Mucosa of rectum (tissue), 2 donors: Measurements from ENCODE around the gene ARL4A.

Experiments used
- H3K27ac ChIP-seq, 2 donors: one replicate each; pipeline ENCODE4 v1.7.0; 2013; ENCODE audit warnings: inconsistent platforms in 2 of 2, low read depth in 2 of 2, low read length in 2 of 2
- H3K27me3 ChIP-seq, 2 donors: one replicate each; pipeline ENCODE4 v1.7.0; 2013; ENCODE audit warnings: low read length in 2 of 2; ENCODE audit not compliant: control insufficient read depth in 2 of 2, insufficient read depth in 2 of 2
- H3K36me3 ChIP-seq, 2 donors: one replicate each; pipeline ENCODE4 v1.7.0; 2013; ENCODE audit warnings: low read length in 2 of 2; ENCODE audit not compliant: control insufficient read depth in 2 of 2, insufficient read depth in 2 of 2
- H3K4me1 ChIP-seq, 2 donors: one replicate each; pipeline ENCODE4 v1.7.0; 2013; ENCODE audit warnings: low read length in 2 of 2, mild to moderate bottlenecking in 1 of 2; ENCODE audit not compliant: control insufficient read depth in 2 of 2, insufficient read depth in 2 of 2
- H3K4me3 ChIP-seq, 2 donors: one replicate each; pipeline ENCODE4 v1.7.0; 2013; ENCODE audit warnings: low read length in 2 of 2
- H3K9ac ChIP-seq, 2 donors: one replicate each; pipeline ENCODE4 v1.7.0; 2013; ENCODE audit warnings: low read length in 2 of 2, low read depth in 1 of 2, mild to moderate bottlenecking in 1 of 2
- H3K9me3 ChIP-seq, 2 donors: one replicate each; pipeline ENCODE4 v1.7.0; 2013; ENCODE audit warnings: low read length in 2 of 2; ENCODE audit not compliant: control insufficient read depth in 2 of 2
- donor health status: healthy.
- donor health status: Normal muscosa, but diverticular disease.

Gene ARL4A

DNA sequence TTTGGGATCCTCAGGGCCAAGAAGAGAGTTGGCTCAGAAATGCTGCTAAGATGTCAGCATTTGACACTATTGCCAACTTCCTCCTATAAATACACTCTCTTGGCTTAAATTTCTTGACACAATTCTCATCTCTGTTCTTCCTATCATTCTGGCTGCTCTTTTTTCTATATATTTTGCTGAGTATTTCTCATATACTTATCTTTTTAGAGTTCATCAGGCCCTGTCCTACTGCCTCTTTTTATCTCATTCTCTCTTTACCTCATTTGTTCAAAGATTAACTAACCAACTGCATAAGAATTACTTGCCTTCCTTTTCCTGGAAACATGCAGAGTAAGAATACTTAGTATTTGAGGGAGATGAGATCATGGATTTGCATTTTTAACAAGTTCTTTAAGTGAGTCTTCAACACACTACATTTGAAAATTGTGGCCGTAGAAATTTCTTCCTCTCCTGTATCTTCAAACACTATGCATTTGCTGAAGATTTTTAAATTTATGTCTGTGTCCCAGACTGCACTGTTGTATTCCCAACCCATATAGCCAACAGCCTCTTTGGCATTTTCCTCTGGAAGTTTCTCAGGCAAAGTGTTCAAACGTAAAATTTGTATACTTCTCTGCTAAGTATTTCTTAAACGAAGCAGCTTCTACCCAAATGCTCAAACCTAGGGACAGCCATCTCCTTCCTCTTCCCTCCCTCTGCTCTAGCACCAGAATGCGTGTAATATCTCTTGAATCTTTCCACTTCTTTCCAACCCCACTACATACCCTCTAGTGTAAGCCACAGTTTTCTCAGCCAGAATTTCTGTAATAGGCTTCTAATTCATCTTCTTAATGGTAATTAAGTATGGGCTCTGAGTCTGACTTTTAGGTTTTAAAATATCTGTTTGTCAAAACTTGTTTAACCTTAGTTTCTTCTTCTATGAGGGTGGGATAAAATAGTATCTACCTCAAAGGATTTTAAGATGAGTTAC lies 35.5 kb downstream of the ARL4A start:
- Histone ChIP-seq H3K4me1 (no peaks in the 10 kb centered on the region), H3K4me3 (no peak overlapping the region)

GRCh38 chr7:12725575-12726316 lies 38.3 kb downstream of the ARL4A start:
- H3K9ac ChIP-seq = no peak overlapping the region
- H3K36me3 ChIP-seq = no peaks in the 10 kb centered on the region
- H3K4me3 ChIP-seq = no peak overlapping the region
- no peaks in the 10 kb centered on the region for H3K9me3 ChIP-seq
- H3K4me1 ChIP-seq = no peaks in the 10 kb centered on the region
- no peak overlapping the region for H3K27ac ChIP-seq
- no peaks in the 10 kb centered on the region for H3K27me3 ChIP-seq

More for the DNA sequence above, 35.5 kb downstream of the ARL4A start:
- Histone ChIP-seq H3K36me3 (no peaks in the 10 kb centered on the region), H3K27me3 (no peaks in the 10 kb centered on the region), H3K9ac (no peak overlapping the region), H3K27ac (no peak overlapping the region), H3K9me3 (no peaks in the 10 kb centered on the region)

DNA sequence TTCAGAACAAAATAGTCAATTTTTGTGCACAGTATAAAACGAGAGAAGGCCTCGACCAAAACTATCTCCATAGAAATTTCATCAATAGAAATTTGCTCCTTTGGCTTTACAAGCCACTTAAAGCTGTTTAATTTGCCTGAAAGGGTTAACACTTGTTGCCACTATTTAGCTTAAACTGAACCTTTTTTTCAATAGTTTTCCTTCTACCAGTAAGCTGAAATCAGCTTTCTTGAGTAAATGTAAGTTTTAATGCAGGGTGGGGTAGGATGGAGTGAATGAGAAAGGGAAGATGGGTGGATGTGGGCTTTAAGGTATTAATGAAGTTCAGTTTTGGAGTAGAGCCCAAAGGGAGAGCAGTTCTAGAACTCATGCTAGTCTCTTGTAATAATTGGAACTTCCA lies 39.5 kb downstream of the ARL4A start:
- H3K9ac ChIP-seq = no peak overlapping the region
- no peak overlapping the region for H3K4me3 ChIP-seq
- peaks cover 0 to 6% of the 10 kb centered on the region in 2 donors for H3K4me1 ChIP-seq
- H3K9me3 ChIP-seq = no peaks in the 10 kb centered on the region
- no peaks in the 10 kb centered on the region for H3K36me3 ChIP-seq
- H3K27me3 ChIP-seq = no peaks in the 10 kb centered on the region
- no peak overlapping the region for H3K27ac ChIP-seq

DNA sequence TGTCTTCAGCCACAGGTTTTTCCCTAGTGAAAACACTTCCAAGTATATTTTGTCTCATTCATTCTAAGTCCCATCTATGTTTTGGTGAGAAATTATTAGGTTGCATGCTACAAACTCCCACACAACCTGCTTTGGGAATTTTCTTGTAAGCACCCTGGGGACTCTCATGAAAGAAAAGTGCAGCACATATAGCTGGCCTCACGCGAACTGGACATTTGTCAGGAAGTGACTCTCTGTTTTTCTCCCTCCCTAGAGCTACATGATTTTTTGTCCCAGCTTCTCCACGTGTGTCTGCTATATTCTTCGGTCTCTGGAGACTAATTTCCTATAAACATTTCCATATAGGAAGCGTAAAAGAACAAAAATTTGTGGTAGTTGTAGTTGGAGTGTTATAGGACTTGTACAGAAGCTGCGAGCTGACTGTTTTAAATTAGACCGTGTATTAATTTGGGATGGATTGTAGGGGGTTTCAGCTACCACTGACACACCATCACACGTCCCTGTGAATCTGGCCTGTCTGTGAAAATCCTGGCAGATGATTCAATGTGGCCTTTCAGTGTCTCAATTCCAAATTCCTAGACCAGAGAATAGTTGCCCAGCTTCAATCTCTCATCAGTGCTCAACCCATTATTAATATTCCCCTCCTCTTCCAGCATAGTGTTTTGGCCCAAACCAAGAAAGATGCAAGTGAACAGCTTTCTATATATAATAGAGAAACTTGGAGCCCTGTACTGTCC lies 40.2 kb downstream of the ARL4A start:
- no peak overlapping the region for H3K9ac ChIP-seq
- H3K4me1 ChIP-seq = peaks cover 0 to 6% of the 10 kb centered on the region in 2 donors
- no peak overlapping the region for H3K4me3 ChIP-seq
- no peaks in the 10 kb centered on the region for H3K27me3 ChIP-seq
- no peaks in the 10 kb centered on the region for H3K9me3 ChIP-seq
- no peaks in the 10 kb centered on the region for H3K36me3 ChIP-seq
- no peak overlapping the region for H3K27ac ChIP-seq

DNA sequence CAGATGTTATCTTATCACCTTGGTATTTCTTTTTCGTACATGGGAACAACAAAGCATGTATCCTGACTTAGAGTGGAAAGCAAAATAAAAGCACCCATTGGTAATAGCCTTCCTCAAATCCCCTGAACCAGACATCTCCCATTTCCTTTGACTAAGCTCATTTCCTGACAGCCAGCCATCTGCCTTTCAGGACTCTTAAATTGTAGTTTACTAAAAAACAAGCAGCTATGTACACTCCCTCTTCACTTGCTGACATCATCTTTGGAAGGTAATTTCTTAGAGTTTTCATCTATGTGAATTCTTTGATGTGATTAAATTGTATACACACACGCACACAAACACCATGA lies 40.7 kb downstream of the ARL4A start:
- Histone ChIP-seq H3K9ac (no peak overlapping the region), H3K36me3 (no peaks in the 10 kb centered on the region), H3K4me3 (no peak overlapping the region), H3K4me1 (peaks cover 0 to 6% of the 10 kb centered on the region in 2 donors), H3K27ac (no peak overlapping the region), H3K9me3 (no peaks in the 10 kb centered on the region), H3K27me3 (no peaks in the 10 kb centered on the region)

DNA sequence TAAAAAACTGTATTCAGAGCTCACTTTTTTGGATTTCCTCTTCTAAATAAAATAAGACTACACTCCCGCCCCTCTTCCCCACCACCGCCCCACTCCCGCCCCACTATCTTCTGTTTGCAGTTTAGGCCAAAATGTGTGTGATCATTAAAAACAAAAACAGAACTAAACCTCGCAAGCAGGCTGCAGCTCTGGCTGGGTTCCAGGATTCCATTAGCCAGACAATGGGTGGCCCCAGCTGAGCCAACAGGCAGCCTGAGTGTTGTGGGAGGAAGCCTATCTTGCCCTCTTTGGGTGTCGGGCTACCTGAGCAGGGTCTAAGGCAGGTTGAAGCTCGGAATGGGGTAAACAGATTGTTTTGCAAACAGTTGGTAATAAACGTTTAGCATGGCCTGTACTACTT lies 41.7 kb downstream of the ARL4A start:
- peaks cover 0 to 6% of the 10 kb centered on the region in 2 donors for H3K4me1 ChIP-seq
- no peak overlapping the region for H3K27ac ChIP-seq
- no peaks in the 10 kb centered on the region for H3K27me3 ChIP-seq
- no peak overlapping the region for H3K9ac ChIP-seq
- H3K4me3 ChIP-seq = no peak overlapping the region
- H3K9me3 ChIP-seq = no peaks in the 10 kb centered on the region
- no peaks in the 10 kb centered on the region for H3K36me3 ChIP-seq

GRCh38 chr7:12730523-12730922 lies 43.1 kb downstream of the ARL4A start:
- Histone ChIP-seq H3K4me1 (peaks cover 0 to 6% of the 10 kb centered on the region in 2 donors), H3K27ac (no peak overlapping the region), H3K36me3 (no peaks in the 10 kb centered on the region)

GRCh38 chr7:12731214-12731656 lies 43.8 kb downstream of the ARL4A start:
- Histone ChIP-seq H3K36me3 (no peaks in the 10 kb centered on the region), H3K4me1 (peaks cover 0 to 6% of the 10 kb centered on the region in 2 donors), H3K27ac (no peak overlapping the region), H3K27me3 (no peaks in the 10 kb centered on the region), H3K4me3 (no peak overlapping the region), H3K9me3 (no peaks in the 10 kb centered on the region), H3K9ac (no peak overlapping the region)

More at GRCh38 chr7:12730523-12730922, 43.1 kb downstream of the ARL4A start:
- Histone ChIP-seq H3K9ac (no peak overlapping the region), H3K9me3 (no peaks in the 10 kb centered on the region), H3K4me3 (no peak overlapping the region), H3K27me3 (no peaks in the 10 kb centered on the region)

DNA sequence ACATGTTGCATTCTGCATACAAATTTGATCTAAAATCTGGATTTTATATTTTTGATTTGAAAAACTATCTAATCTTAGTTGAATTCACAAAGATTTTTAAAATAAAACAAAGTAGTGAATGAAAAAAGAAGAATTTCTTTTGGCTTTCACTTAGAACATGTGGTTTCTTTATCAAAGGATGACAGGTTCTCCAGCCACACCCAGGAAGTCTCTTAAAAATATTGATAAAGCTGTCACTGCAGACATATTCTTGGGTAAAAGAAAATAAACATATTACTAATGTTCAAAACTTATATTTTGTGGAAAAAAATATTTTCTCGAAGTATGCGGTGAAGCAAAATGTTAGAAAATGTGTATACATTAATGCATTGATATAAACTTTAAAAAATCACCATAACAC lies 44.3 kb downstream of the ARL4A start:
- H3K36me3 ChIP-seq = no peaks in the 10 kb centered on the region
- peaks cover 0 to 6% of the 10 kb centered on the region in 2 donors for H3K4me1 ChIP-seq
- H3K4me3 ChIP-seq = no peak overlapping the region
- H3K27ac ChIP-seq = no peak overlapping the region
- no peaks in the 10 kb centered on the region for H3K27me3 ChIP-seq
- no peak overlapping the region for H3K9ac ChIP-seq
- no peaks in the 10 kb centered on the region for H3K9me3 ChIP-seq
